ENCODE measurements around the gene CLDN16. TPM values are rescaled to one million over a fixed set of nuclear protein-coding genes. Genes with fewer than 3 reads are reported as not detected.
A peak's percentile ranks its signal among the peaks of the same experiment; 100 is the strongest.

CLDN16 gene, protein sequence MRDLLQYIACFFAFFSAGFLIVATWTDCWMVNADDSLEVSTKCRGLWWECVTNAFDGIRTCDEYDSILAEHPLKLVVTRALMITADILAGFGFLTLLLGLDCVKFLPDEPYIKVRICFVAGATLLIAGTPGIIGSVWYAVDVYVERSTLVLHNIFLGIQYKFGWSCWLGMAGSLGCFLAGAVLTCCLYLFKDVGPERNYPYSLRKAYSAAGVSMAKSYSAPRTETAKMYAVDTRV
- 8.5 and 29.7 TPM in 2 replicates for total RNA-seq

DNA sequence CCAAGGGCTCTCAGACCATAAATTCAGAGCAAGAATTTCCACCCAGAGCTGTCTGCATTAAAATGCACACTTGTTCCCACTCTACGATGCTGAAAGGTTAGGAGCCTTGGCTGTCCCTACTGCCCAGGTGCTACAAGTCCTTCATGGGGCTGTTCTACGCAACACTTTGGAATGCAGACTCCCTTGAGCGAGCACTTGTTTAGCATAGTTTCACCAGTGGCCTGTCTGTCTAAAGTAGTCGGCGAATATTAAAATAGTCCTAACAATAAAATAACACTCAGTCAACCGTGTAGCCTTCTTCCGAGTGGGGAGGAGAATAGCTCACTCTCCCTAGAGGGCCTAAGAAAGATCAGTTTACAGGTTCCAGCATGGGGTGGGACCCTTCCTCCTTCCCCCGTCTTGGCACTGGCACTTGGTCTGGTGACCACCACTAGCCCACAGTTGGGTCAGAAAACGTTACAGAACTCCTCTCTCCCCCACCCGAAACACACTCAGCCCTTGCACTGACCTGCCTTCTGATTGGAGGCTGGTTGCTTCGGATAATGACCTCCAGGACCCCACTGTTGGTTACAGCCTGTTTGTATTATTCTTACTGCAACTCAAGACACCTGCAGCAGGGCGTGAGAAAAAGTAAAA is at the start of gene CLDN16:
CLDN16 (plus strand) TSS at position 586 of the 636 bp plus-strand sequence. CDS start 167 bp downstream, outside the sequence.
- TF ChIP-seq, protein P1, sequence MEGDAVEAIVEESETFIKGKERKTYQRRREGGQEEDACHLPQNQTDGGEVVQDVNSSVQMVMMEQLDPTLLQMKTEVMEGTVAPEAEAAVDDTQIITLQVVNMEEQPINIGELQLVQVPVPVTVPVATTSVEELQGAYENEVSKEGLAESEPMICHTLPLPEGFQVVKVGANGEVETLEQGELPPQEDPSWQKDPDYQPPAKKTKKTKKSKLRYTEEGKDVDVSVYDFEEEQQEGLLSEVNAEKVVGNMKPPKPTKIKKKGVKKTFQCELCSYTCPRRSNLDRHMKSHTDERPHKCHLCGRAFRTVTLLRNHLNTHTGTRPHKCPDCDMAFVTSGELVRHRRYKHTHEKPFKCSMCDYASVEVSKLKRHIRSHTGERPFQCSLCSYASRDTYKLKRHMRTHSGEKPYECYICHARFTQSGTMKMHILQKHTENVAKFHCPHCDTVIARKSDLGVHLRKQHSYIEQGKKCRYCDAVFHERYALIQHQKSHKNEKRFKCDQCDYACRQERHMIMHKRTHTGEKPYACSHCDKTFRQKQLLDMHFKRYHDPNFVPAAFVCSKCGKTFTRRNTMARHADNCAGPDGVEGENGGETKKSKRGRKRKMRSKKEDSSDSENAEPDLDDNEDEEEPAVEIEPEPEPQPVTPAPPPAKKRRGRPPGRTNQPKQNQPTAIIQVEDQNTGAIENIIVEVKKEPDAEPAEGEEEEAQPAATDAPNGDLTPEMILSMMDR (conservative IDR thresholded peaks at IDR 0.05; ENCODE audit: low read depth, low read length), result no peak
- H3K4me3 ChIP-seq (ENCODE audit: low read depth, low read length), result peak within 1 kb of the TSS; percentile 36
- DNase-seq (ENCODE audit: low read depth), result no peak

DNA sequence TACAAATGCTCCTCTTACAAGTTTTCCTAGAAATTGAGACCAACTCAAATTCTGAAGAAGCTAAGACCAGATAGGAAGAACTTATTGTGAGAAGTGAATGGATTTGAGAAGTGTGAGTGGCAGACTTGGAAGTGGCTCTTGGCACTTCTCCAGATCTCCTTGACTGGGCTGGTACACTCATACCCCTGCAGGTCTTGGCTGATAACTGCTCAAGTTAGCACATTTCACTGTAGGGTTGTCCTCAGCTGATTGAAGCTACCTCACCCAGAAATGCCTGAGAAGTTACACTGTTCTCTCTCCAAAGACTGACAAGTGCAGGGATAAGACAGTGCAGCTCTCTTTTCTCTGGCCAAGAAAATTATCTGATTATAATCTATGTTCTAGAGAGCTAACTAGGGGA is 49.2 kb upstream of the CLDN16 start:
- no peak overlapping the region for H3K4me3 ChIP-seq (ENCODE audit: low read depth, low read length)
- DNase-seq (ENCODE audit: low read depth), result peak; percentile 76

DNA sequence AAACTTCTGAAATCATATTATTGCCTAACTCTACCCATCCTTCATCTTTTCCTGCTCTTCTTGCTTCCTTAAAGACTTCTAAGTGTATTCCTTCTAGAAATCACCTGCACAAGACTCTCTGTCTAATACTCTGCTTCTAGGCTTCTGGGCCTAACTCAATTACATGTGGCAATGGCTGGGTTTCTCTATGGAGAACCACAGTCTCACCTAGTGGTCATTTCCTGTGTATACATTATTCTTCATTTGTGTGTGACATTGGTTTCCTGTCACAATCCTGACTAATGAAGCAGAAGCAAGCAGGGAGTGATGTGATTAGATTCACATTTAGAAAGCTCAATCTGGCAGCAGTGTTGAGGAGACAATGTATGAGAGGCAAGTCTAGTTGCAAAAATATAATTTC is 48.8 kb upstream of the CLDN16 start:
- DNase-seq (ENCODE audit: low read depth), result no peak

More for the DNA sequence above, 49.2 kb upstream of the CLDN16 start:
- TF ChIP-seq, protein P1 (conservative IDR thresholded peaks at IDR 0.05; ENCODE audit: low read depth, low read length), result no peak

DNA sequence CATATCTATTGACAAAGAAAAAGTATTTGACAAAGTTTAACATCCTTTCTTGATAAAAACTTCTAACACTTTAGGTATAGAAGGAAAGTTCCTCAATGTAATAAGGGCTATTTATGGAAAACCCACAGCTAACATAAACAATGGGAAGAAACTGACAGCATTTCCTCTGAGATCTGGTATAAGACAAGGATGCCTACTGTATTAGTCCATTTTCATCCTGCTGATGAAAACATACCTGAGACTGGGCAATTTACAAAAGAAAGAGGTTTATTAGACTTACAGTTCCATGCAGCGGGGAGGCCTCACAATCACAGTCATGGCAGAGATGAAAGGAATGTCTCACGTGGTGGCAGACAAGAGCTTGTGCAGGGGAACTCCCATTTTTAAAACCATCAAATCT is 47.9 kb upstream of the CLDN16 start:
- no peak overlapping the region for H3K4me3 ChIP-seq (ENCODE audit: low read depth, low read length)
- TF ChIP-seq, protein P1 (conservative IDR thresholded peaks at IDR 0.05; ENCODE audit: low read depth, low read length), result no peak
- no peak for DNase-seq (ENCODE audit: low read depth)

More for the DNA sequence above, 48.8 kb upstream of the CLDN16 start:
- H3K4me3 ChIP-seq (ENCODE audit: low read depth, low read length), result no peak overlapping the region
- TF ChIP-seq, protein P1 (conservative IDR thresholded peaks at IDR 0.05; ENCODE audit: low read depth, low read length), result peak; percentile 38

DNA sequence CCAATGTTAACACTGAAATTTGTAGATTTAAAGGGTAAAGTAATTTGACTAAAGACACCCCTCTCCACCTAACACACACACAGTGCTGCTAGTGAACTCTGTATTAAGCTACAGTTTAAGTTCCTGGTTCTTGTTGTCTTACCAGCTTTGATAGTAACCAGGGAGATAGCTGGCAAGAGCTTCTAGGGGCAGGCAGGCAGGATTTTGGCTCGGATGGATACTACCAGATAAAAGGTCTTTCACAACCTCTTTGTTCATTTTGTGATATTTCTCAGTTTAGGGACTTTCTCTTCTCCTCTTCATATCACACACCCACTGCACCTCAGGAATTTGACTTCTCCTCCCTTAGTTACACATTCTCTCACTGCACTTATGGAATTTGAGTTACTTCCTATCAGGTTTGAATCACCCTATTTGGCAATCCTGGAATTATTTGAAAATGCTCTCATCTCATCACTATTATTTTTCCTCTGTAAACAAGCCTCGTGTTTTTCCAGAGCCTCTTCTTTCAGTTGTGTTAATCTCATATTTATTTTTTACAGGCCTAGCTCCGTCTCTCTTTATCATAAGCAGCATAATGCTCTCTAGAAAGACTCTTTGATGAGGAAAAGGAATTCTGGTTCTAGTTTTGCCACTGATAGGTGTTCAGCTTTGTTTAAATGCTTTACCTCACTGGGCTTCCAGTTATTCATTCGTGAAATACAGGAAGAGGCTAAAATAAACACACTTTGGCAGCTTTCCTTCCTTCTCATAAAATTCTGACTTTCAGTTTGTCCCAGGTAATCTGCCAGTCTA is 42.7 kb upstream of the CLDN16 start:
- DNase-seq (ENCODE audit: low read depth), result peak; percentile 100
- TF ChIP-seq, protein P1 (conservative IDR thresholded peaks at IDR 0.05; ENCODE audit: low read depth, low read length), result no peak

DNA sequence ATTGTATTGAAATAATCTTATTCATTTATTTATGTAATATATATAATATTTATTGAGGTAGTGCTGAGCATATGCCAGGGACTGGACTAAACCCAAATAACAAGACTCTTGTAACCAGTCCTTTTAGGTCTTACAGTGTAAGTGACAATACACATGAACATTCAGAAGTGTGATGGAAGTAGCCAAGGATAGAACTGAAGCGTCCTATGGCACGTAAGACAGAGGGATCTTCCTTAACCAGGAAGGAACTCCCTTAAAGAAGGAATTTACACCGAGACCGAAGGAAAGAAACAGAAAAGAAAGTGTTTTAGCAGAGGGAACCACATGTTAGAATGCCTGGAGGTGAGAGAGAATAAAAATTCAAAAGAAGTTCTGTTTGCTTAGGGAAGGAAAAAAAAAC is 42.1 kb upstream of the CLDN16 start:
- no peak for DNase-seq (ENCODE audit: low read depth)
- TF ChIP-seq, protein P1 (conservative IDR thresholded peaks at IDR 0.05; ENCODE audit: low read depth, low read length), result no peak
- peak overlapping the region; percentile 38 for H3K4me3 ChIP-seq (ENCODE audit: low read depth, low read length)

More for the DNA sequence above, 42.7 kb upstream of the CLDN16 start:
- peak overlapping the region; percentile 38 for H3K4me3 ChIP-seq (ENCODE audit: low read depth, low read length)

All from epithelial cell of proximal tubule (primary cell).